ENCODE data around the gene USP1.

GRCh38 chr1:62450301-62450700, 13.5 kb downstream of the USP1 start:
- TF ChIP-seq CTCF (conservative IDR thresholded peaks at IDR 0.05 in 1 of 2, IDR thresholded peaks at IDR 0.05 in 1 of 2; ENCODE audit: extremely low read depth in 1 of 2, insufficient read depth in 1 of 2, low read depth in 1 of 2, low read length in 2 of 2) (no peak), EZH2 (IDR thresholded peaks at IDR 0.05; ENCODE audit: borderline replicate concordance, low read length) (no peak)
